Measurements from ENCODE around the gene MAP4K2. TPM values are rescaled to one million over a fixed set of nuclear protein-coding genes. Genes with fewer than 3 reads are reported as not detected.

The MAP4K2 gene
- total and polyA plus RNA-seq, 2 of the 4 experiments (the other 2 are of a cell fraction) = 11.7 to 16.6 TPM

GRCh38 chr11:64833509-64833908 is 30.5 kb upstream of the MAP4K2 start:
- Histone ChIP-seq H4K91ac (ENCODE audit: insufficient read depth, low read depth, low read length) (no peak overlapping the region), H3K23ac (ENCODE audit: low read depth, low read length) (no peak overlapping the region), H2AK5ac (ENCODE audit: low read depth, low read length) (no peak overlapping the region), H4K20me1 (ENCODE audit: insufficient read depth, low read length) (no peaks in the 10 kb centered on the region), H3K36me3 (ENCODE audit: control insufficient read depth, insufficient read depth, low read length) (no peaks in the 10 kb centered on the region), H2BK5ac (ENCODE audit: low read depth, low read length, poor library complexity, severe bottlenecking) (no peak overlapping the region), H4K5ac (ENCODE audit: low read depth, low read length) (no peak overlapping the region), H3K4ac (ENCODE audit: low read depth, low read length) (no peak overlapping the region), H3K9me1 (ENCODE audit: insufficient read depth, low read length) (no peaks in the 10 kb centered on the region), H3K4me3 (ENCODE audit: insufficient read depth, low read depth, low read length) (no peak overlapping the region), H3K27me3 (ENCODE audit: control insufficient read depth, insufficient read depth, low read length) (peaks cover 11% of the 10 kb centered on the region; the same call in 1 of the 2 replicates), H3K56ac (ENCODE audit: extremely low read depth, insufficient read depth, low read length) (no peak overlapping the region), H2BK20ac (ENCODE audit: low read depth, low read length) (no peak overlapping the region), H3K9me3 (ENCODE audit: control insufficient read depth, insufficient read depth, low read length) (no peaks in the 10 kb centered on the region), H3K14ac (replicated peaks; ENCODE audit: low read depth, low read length) (no peak overlapping the region), H3K18ac (ENCODE audit: low read depth, low read length) (no peak overlapping the region), H3K27ac (ENCODE audit: insufficient read depth, low read length) (no peak overlapping the region), H3K4me1 (ENCODE audit: control insufficient read depth, insufficient read depth, low read length) (no peaks in the 10 kb centered on the region), H4K8ac (ENCODE audit: low read depth in 2 of 2, low read length in 2 of 2) (no peak overlapping the region), H2BK15ac (ENCODE audit: low read depth, low read length) (no peak overlapping the region), H3K9ac (ENCODE audit: low read depth, low read length) (no peak overlapping the region), H3K4me2 (ENCODE audit: low read depth, low read length) (no peak overlapping the region), H2AFZ (replicated peaks; ENCODE audit: low read length, poor library complexity) (no peak overlapping the region), H2BK120ac (ENCODE audit: low read depth, low read length) (no peak overlapping the region), H2AK9ac (replicated peaks; ENCODE audit: low read depth, low read length, poor library complexity) (no peak overlapping the region), H3K79me1 (ENCODE audit: low read depth in 1 of 2, low read length in 2 of 2) (no peaks in the 10 kb centered on the region)
- POLR2A ChIA-PET (ENCODE audit: unreplicated experiment) = no interaction called here
- CTCF ChIA-PET = no interaction called here
- ATAC-seq (ENCODE audit: low read depth) (no peak), DNase-seq (no peak)
- dilution Hi-C loops (cut with HindIII; ENCODE audit: low sequenced_read_pairs, unreplicated experiment) (no loop called here), in situ Hi-C loops (cut with MboI; ENCODE audit: low sequenced_read_pairs) (no loop called here), intact Hi-C loops (cut with micrococcal nuclease) (no loop called here)
- TF ChIP-seq MXI1 (IDR thresholded peaks at IDR 0.05; ENCODE audit: borderline replicate concordance, low read depth, low read length) = no peak
- TF ChIP-seq MAFK (IDR thresholded peaks at IDR 0.05; ENCODE audit: low read depth, low read length) = no peak
- no peak for TF ChIP-seq FOS (IDR thresholded peaks at IDR 0.05; ENCODE audit: low read depth, low read length)
- TF ChIP-seq BHLHE40 (IDR thresholded peaks at IDR 0.05; ENCODE audit: low read depth, low read length) = no peak
- no peak for TF ChIP-seq CHD1 (IDR thresholded peaks at IDR 0.05; ENCODE audit: low read depth, low read length)
- BruUV-seq (replicated peaks) = no TSS peak
- WGBS, 2 experiments (ENCODE audit: extremely low coverage in 2 of 2, insufficient read length in 1 of 2) = no CpG with 5 or more reads among the region's 10 CpGs

Measured in IMR-90 (cell line).